ENCODE results near the gene ZNF672.
"Not testable (repeated sequence)": the region's sequence is repeated elsewhere in the genome, so short reads cannot be mapped to it uniquely, and the experiment has no call there.

Gene ZNF672

DNA sequence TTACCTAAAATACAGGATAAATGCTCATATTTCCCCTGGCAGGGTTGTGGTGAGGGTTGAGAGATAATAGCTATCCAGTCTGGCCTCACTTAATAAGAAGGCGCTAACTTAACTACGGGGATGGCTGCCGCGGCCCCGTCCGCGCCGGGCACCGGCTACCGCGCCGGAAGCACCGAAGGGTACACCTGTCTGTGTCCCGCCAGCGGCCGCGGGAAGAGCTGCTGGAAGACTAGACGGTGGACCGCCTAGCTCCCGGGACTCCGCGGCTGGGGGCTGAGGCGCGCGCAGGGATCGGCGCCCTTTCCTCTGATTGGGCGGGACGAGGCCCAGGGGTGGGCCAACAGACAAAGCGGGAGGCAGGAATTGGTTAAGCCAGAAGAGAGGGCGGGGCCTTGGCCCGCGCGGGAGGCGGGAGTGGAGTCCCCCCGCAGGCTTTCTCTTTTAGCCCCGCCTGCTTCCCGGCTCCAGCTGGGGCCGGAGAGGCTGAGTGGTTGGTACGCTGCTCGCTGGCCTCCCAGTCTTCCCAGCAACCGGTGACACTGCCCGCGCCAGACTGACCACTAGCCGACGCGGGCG, at the start of gene ZNF672:
TSS of gene ZNF672 (plus strand) at position 444 of the 576 bp plus-strand sequence. CDS start 9,051 bp downstream, outside the sequence.
- DNase-seq = peak; percentile 97

DNA sequence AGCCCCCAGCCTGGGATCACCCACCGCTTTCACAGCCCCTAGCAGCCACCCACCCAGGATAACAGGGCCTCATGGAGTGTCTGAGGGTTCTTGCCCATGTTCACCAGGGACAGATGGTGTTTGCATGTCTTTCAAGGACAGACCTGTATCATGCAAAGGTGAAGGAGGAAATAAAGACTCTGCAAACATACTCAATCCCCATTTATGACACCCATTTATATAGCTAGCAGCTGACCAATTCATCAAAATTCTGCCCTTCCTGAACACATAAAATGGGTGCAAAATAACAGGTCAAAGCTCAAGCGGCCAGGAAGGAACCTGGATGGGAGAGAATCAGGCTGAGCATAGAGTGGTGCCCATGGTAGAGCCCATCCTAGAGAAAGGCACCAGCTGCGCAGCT, 49.7 kb upstream of the ZNF672 start:
- no peak for DNase-seq

DNA sequence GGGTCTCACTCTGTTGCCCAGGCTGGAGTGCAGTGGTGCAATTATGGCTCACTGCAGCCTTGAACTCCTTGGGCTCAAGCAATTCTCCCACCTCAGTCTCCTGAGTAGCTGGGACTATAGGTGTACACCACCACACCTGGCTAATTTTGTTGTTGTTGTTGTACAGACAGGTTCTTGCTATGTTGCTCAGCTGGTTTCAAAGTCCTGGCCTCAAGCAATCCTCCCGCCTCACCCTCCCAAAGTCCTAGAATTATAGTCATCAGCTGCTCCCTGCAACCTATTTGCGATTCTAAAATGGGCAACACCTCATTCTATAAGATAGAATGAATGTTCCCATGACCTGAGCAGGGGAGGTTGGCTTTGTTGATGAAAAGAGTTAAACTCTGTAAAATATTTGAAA, 48.7 kb upstream of the ZNF672 start:
- not testable (repeated sequence) for DNase-seq

DNA sequence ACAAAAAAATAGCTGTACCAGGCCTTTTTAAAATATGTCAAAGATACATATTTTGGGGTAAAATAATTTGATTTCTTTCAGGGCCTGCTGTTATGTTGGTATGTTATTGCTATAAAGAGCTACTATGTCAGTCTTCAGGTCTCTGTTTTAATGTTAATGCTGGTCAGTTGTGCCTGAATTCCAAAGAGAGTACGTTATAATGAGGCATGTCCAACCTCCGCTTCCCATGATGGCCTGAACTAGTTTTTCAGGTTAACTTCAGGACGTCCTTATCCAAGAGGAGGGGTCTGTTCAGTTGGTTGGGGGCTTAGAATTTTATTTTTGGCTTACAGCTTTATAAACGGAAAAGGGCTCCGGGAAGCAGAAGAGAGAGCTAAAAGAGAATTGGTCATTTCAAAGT, 47.6 kb upstream of the ZNF672 start:
- DNase-seq = no peak

DNA sequence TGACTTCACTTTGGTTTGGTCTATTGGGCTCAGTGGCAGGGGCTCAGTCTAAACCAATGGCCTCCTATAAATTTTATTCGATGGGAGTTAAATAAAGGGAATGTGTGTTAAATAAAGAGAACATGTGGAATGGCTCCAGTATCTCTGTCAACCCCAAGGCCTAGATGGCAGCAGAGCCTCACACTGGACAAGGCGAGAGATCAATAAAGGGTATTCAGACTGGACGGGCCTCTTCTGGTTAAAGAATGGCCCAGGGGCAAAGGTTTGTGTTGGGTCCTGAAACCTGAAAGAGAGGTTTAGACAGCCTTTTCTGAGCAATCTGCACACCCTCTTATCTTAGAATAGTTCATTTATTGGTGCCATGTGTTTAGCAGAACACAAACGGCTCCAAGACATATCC, 47.0 kb upstream of the ZNF672 start:
- no peak for DNase-seq

DNA sequence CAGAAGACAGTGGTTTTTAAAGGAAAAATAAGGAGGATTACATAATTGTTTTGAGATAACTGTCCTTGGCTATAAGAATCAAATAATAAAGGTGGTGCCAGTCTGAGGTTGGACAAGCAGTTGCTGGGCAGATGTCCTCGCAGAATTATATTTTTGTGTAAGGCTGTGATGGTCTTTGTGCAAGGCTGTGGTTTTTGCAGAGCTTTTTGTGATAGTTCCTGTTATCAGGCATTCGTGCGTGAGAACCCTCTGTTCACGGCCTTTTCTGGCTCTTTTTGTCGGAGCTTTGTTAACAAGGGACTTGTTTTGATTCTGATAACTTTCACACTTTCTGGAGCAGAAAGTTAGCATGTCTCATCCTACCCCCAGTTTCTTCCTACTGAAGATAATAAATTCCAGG, 45.7 kb upstream of the ZNF672 start:
- no peak for DNase-seq

DNA sequence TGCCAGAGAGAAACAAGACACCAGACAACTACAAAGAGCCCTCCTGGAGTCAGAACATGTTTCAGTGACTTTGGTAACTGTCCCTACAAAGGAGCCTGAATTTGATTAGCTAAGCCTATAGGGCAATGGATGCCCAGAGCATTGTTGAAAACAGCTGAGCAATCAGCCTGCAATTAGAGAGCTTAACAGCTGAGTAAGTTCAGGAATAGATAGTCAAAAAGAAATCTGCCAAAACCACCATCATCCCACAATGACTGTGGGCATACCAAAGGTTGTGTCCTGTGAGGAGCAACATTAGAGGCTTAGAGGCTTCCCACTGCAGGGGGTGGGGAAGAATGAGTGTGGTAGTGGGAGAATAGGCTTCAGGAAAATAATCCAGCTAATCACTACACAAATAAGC, 44.4 kb upstream of the ZNF672 start:
- DNase-seq = no peak

DNA sequence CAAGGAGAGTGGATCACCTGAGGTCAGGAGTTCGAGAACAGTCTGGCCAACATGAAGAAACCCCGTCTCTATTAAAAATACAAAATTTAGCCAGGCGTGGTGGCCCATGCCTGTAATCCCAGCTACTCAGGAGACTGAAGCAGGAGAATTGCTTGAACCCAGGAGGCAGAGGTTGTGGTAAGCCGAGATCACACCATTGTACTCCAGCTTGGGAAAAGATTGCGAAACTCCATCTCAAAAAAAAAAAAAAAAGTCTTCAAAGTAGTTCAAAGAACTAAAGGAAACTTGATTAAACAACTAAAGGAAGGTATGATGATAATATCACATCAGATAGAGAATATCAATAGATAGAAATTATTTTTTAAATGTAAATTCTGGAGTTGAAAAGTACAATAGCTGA, 43.4 kb upstream of the ZNF672 start:
- not testable (repeated sequence) for DNase-seq

DNA sequence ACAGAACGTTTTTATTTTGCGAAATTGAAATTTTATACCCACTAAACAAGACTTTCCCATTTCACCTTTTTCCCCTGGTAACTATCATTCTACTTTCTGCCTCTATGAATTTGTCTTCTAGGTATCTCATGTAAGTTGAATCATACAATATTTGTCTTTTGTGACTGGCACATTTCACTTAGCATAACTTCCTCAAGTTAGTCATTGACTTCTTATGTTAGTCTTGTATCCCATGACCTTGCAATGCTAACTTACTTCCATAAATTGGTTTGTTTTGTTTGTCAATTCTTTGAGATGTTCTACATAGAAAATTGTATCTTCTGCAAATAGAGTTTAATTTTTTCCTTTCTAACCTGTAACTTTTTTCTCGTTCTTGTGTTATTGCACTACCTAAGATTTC, 39.2 kb upstream of the ZNF672 start:
- DNase-seq = no peak

DNA sequence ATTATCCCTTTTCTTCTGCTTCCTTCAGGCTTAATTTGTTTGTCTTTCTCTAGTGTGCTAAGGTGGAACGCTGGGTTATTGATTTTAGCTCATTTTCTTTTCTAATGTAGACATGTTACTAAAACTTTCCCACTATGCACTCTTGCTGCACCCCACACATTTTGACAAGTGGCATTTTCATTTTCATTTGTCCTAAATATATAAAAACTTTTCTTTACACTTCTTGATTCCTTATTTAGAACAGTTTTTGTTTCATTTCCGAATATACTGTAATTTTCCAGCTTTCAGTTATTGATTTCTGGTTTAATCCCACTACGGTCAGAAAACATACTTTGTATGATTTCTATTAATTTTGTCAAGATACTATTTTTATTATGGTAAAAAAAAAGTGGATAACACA, 37.6 kb upstream of the ZNF672 start:
- DNase-seq = no peak

DNA sequence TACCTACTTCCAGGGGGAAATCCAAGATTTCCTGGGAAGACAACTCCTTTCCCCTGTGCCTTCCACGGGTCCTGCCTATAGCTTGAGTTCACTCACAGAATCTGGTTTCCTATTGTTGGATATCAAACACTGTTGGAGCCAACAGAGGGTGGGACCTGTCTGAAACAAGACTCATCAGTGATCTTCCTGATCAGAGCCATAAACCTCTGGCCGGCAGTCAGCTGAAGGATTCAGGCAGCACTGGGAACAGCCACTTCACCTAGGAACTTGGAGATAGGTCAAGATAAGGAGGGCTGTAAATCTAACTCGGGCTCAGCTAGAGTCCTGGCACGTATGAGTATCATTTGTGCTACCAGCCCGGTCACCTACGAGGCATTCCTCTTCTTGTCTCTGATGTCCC, 35.6 kb upstream of the ZNF672 start:
- DNase-seq = no peak

DNA sequence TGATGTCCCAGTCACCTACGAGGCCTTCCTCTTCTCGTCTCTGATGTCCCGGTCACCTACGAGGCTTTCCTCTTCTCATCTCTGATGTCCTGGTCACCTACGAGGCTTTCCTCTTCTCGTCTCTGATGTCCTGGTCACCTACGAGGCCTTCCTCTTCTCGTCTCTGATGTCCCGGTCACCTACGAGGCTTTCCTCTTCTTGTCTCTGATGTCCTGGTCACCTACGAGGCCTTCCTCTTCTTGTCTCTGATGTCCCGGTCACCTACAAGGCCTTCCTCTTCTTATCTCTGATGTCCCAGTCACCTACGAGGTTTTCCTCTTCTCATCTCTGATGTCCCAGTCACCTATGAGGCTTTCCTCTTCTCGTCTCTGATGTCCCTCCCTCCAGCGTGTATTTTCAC, 34.5 kb upstream of the ZNF672 start:
- not testable (repeated sequence) for DNase-seq

DNA sequence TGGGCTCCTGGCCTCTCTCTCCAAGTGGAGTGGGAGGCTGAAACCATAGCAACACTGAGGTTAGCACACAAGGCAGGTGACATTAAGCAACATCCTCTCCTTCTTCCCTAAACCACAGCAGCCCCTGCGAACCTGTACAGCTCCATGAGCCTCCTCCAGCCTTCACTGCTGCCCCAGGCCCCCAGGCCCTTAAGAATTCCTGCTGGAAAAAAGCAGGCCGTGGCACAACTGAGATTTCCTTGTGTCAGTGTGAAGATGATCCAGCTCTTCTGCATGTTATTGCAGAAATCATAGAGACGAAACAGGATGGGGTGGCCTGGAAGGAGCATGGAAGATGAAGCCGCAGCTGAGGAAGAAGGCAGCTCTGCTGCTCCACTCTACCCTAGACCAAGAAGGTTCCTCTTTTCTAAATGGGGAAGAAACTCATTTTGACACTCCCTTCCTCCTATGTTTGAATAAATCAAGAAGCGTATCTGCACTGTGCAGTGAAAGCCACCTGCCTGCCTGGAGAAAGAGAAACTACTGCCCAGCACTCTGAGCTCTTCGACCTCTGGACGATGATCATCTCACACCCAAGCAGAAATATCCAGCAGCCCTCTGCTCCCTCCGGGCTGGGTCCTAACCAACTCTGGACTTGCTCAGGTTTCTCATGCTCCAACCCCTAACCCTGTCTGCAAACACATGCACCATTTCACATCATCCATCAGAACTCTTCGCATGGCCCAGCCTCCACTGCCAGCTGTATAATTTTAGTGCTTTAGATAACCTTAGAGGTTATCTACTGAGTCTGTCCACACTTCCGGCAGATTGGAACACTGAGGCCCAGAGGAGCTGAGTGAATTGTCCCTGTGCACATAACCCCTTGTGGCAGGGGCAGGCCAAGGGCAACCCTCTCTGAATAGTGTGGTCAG, 33.0 kb upstream of the ZNF672 start:
- DNase-seq = no peak

DNA sequence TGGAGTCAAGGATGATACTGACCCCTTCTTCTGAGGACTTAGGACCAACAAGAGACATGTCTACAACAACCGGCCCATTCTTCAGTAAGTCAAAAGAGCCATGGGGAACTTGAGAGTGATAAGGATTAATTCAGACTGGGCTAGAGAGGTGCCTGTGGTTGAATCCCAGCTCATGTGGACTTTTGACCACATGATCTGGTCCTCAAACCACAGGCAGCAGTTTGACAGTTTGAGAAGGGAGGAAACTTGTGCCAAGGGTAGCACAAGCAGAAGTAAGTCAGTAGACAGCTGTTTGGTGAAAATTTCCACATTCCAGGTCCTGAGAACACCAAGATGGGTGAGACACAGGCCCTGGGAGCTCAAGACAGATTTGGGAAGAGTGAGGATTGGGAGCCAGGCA, 32.1 kb upstream of the ZNF672 start:
- DNase-seq = no peak

DNA sequence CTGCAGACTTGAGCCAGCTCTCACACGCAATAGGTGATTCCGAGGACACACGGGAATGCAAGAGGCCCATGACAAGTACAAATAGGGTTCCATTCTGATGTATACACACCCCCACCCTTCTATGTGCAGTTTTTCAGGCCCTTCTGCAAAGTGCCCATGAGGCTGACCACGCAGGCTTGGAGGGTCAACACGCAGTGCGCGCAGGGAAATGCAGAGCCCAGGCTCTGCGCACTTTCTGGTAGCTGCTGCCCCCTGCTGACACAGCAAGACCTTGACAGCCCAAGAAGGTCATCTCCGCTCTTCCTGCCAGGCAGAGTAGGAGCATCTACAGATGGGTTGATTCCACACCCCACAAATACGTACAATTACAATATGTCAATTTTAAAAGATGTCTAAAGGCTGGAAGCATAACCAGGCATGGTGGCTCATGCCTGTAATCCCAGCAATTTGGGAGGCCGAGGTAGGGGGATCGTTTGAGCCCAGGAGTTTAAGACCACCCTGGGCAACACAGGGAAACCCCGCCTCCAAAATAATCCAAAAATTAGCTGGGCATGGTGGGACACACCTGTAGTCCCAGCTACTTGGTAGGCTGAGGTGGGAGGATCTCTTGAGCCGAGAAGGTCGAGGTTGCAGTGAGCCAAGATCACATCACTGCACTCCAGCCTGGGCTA, 30.8 kb upstream of the ZNF672 start:
- peak; percentile 21 for DNase-seq

DNA sequence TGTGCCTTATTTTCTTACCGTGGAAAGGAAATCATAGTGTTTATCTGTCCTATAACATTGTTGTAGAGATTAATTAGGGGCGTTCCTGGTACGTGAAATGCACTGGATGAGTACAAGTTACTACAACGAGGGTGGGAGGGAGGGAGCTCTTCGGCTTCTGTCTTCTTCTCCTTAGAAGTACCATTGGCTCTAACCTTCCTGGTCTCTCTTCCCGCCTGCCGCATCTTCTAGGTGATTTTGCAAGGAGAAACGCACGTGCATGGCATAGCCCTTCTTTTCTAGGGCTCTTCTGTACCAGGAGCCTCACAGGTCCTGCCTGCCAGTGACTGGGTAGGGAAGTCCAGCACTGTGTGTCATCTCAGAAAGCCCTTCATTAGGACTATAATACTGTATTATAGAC, 29.1 kb upstream of the ZNF672 start:
- DNase-seq = no peak

DNA sequence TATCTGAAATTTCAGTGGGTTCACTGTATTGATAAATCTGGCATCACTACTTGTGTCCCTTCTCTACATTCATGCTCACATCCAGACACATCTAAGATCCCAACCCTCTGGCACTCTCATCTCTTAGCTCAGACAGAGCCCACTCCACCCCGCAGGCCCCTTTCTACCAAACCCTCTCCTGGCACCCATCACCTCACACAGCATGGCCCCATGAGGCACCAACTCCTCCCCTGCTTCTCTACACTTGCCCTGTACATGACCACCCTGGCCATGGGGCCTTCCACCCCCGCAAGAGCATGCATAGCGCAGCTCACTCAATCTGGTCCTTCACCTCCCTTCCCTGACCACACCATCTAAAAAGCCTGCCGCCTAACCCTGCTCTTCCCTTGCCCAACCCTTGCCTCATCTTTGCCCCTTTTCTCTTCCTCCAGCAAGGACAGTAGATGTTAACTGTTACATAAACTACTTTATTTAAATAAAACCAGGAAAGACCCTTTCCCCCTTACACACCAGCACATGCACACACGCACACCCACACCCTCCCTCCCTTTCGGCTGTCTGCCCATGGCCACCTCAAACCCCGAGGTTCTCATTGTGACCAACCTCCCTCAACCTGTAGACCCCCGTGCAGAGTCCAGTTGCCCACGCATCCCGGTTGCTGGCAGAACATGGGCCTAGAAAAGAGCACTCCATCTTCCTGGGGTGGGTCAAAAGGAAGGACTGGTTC, 27.9 kb upstream of the ZNF672 start:
- DNase-seq = no peak

DNA sequence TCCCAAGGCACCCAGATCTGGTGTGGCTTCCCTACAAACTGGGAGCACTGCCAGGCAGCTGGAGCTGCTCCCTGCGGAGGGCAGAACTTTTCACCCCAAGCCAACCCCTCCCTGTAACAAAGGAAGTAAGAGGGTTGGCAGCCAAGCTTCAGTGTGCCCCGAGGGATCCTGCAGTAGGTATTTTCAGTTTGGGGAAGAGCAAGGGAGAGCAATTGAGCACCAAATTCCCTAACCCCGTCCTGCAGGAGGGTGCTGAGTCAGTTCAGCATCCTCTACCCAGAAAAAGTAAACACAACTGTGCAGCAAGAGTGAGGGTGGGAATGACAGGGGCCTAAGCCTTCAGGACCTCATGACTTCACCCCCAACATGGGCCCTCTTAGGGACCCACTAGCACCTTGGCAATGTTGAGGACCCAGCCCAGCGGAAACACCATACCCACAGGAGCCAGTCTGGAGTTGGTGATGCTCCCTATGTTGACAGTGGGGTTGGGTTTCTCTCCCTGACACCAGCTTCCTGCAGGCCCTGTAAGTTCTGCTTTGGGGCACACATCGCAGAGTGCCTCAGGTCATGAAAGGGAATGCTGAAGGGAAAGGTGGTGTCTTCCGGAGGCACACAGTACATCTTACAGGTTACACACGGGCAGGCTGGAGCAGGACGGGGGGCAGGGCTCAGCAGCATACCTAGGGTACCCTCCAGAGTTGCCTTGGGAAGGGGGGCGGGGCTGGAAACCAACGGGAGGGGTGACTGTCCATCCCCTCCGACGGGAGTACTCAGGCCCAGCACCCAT, 27.1 kb upstream of the ZNF672 start:
- no peak for DNase-seq

DNA sequence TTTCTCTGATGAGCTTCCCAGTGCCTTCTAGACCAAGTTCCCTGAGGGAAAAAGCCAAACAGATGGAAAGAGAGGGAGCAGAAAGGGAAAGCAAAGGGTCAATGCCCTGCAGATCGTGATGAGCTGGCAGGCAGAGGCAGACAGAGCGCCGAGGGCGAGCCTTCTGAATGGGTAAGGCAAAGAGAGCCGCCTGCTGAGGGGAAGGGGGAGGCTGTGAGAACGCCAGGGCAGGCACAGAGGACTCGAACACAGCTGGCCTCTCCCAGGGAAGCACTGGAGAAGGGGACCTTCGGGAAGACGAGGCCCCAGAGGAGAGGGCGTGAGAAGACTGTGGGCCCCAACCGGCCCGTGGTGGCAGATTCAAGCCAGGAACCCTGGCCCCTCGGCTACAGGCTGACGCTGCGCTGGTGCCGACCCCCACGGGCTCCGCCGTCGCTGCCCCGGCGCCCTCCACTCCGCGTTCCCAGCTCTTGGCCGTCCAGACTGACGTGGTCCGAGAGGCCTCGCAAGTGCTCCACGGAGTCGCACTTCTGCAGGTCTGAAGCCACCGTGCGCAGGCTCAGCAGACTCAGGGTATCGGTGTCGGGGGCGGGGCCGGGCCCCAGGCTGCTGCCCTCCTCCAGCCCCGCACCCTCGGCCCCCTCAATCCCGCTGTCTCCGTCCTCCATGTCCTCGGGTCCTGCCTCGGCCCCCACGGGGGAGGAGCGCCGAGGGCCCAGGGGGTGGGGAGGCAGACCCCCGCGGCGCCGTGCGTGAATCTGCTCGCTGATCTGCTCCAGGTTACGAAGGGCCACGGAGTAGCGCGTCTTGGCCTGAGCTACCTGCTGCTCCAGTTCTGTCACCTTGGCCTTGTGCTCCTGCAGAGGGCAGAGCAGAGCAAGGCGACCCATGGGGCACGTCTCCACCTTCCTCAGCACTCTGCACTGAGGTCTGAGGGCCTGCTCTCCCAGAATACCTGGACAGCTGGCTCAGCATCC, 26.2 kb upstream of the ZNF672 start:
- no peak for DNase-seq

DNA sequence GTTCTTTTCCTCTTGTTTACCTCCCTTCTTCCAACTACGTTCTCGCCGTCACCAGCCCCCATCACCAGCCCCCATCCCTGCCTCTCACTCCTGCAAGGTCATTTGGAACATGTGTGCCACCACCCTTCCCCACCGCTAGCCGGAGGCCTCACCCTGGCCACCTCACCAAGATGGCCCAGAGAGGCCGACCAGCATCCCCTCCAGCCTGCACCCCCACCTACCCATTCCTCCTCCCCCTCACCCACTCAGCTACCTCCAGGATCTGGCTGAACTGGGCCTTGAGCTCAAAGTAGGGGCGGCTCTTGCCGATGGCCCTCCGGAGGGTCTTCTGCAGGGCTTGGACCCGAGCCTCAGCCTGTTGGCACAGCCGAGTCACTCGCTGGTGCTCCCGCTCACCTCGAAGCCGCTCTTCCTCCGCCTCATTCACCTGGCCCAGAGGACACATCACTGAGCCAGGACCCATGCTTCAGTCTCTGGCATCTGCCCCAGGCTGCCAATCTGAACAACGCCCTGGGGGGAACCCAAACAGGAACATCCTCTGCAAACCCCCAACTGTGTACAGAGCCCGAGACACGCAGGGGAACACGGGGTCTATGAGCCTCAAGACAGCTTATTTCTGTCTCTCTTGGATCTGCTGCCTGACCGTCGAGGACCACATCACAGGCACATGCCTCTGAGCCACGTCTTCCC, 25.1 kb upstream of the ZNF672 start:
- no peak for DNase-seq

DNA sequence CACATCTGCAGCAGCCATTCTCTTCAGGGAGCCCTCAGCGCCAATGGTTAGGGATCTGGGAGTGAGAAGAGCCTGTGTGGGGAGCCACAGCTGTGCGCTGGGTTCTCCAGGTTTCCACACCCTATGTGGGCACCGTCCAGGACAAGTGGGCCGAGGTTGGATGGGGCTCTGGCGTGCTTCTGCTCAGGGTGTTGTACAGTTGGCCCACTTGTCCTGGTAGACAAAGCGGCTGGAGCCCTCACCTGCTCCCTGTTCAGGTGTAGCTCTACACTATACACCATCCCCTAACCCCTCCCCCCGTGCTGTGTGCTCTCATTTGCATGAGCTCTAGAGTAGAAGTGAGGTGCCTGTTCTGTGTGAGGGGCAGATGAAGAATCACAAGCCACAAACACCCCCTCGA, 24.5 kb upstream of the ZNF672 start:
- DNase-seq = no peak
